ENCODE measurements around the gene ARCN1. TPM values are rescaled to one million over a fixed set of nuclear protein-coding genes. Genes with fewer than 3 reads are reported as not detected.

The ARCN1 gene
- total and polyA plus RNA-seq, 9 of the 15 experiments (the other 6 are each of a cell fraction or from before 2014, with no cell fraction given): 30.0 to 224 (median 76.4) TPM

GRCh38 chr11:118634431-118635236 lies 62.4 kb downstream of the ARCN1 start (continued):
- TF ChIP-seq, protein P1, sequence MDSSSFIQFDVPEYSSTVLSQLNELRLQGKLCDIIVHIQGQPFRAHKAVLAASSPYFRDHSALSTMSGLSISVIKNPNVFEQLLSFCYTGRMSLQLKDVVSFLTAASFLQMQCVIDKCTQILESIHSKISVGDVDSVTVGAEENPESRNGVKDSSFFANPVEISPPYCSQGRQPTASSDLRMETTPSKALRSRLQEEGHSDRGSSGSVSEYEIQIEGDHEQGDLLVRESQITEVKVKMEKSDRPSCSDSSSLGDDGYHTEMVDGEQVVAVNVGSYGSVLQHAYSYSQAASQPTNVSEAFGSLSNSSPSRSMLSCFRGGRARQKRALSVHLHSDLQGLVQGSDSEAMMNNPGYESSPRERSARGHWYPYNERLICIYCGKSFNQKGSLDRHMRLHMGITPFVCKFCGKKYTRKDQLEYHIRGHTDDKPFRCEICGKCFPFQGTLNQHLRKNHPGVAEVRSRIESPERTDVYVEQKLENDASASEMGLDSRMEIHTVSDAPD (CRISPR knock-in tag; IDR thresholded peaks at IDR 0.05): no peak
- no peak for TF ChIP-seq ETS1 (conservative IDR thresholded peaks at IDR 0.05; ENCODE audit: control insufficient read depth, low read depth, low read length)
- no peak for TF ChIP-seq NFATC3 (IDR thresholded peaks at IDR 0.05)
- TF ChIP-seq RCOR1 (IDR thresholded peaks at IDR 0.05; ENCODE audit: borderline replicate concordance in 1 of 2, low read depth in 2 of 2, low read length in 2 of 2): peak in 1 of 2 experiments; percentile 66; a peak in 1 of 4 replicates
- TF ChIP-seq MAZ (CRISPR knock-in tag; conservative IDR thresholded peaks at IDR 0.05 in 1 of 2, IDR thresholded peaks at IDR 0.05 in 1 of 2): peak; percentile 74 to 96
- no peak for TF ChIP-seq ZNF589 (CRISPR knock-in tag; IDR thresholded peaks at IDR 0.05; ENCODE audit: low read depth)
- TF ChIP-seq MEIS2 (IDR thresholded peaks at IDR 0.05; ENCODE audit: partially characterized antibody): no peak
- TF ChIP-seq FOXA3 (CRISPR knock-in tag; conservative IDR thresholded peaks at IDR 0.05 in 1 of 2, IDR thresholded peaks at IDR 0.05 in 1 of 2): no peak
- TF ChIP-seq MTA2 (IDR thresholded peaks at IDR 0.05; ENCODE audit: low read depth): no peak
- TF ChIP-seq ZMIZ1 (IDR thresholded peaks at IDR 0.05; ENCODE audit: low read depth in 2 of 2, low read length in 2 of 2): 0 out of 4 replicates have a peak, but pooled peaks of 1 of the 2 experiments have one; percentile 22
- TF ChIP-seq, protein P2, sequence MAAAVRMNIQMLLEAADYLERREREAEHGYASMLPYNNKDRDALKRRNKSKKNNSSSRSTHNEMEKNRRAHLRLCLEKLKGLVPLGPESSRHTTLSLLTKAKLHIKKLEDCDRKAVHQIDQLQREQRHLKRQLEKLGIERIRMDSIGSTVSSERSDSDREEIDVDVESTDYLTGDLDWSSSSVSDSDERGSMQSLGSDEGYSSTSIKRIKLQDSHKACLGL (CRISPR knock-in tag; IDR thresholded peaks at IDR 0.05; ENCODE audit: borderline replicate concordance, poor library complexity, severe bottlenecking): no peak
- TF ChIP-seq FOXP4 (CRISPR knock-in tag; IDR thresholded peaks at IDR 0.05; ENCODE audit: borderline replicate concordance): no peak
- no peak for TF ChIP-seq USF2 (CRISPR knock-in tag; IDR thresholded peaks at IDR 0.05)
- peak; percentile 31; the same call in 1 of the 2 replicates for TF ChIP-seq MYC (IDR thresholded peaks at IDR 0.05; ENCODE audit: low read depth, low read length)
- no peak for TF ChIP-seq MYC (CRISPR knock-in tag; IDR thresholded peaks at IDR 0.05; ENCODE audit: borderline replicate concordance, low read depth)

Measured in K562 (cell line).